Colonic mucosa (tissue), 4 donors: Measurements from ENCODE around the gene ANGPTL7. TPM values are rescaled to one million over a fixed set of nuclear protein-coding genes. Genes with fewer than 3 reads are reported as not detected.

Experiments
- DNase-seq: peaks from one replicate; pipeline ENCODE4 v3.0.0-alpha.2; 2020
- H3K27ac ChIP-seq: fragments of 200-600 bp; one replicate; pipeline ENCODE4 v1.8.0; 2021
- H3K27me3 ChIP-seq: fragments of 200-600 bp; one replicate; pipeline ENCODE4 v1.8.0; 2021
- H3K36me3 ChIP-seq: fragments of 200-600 bp; one replicate; pipeline ENCODE4 v1.8.0; 2021
- H3K4me1 ChIP-seq: fragments of 200-600 bp; one replicate; pipeline ENCODE4 v1.8.0; 2021; ENCODE audit warnings: mild to moderate bottlenecking
- H3K4me3 ChIP-seq: fragments of 200-600 bp; one replicate; pipeline ENCODE4 v1.8.0; 2021
- H3K9ac ChIP-seq, 2 donors: one replicate each; pipeline ENCODE4 v1.7.0; 2013; ENCODE audit warnings: control low read depth in 2 of 2, low read depth in 2 of 2, low read length in 2 of 2
- H3K9me3 ChIP-seq: fragments of 200-600 bp; one replicate; pipeline ENCODE4 v1.8.0; 2021
- intact Hi-C: fragments of 100-400 bp; cut with DNase I; formaldehyde crosslinking; loops from one replicate; pipeline ENCODE4 v1.14.1; 2022
- total RNA-seq, 2 donors: library from RNA; stranded (reverse); fragmentation: NEBNext Ultra II Directional in 1 of 2; extraction: Animal tissue kit (Norgen Biotek cat#: 25700) in 1 of 2; gene quantifications; one replicate each; pipeline ENCODE4 v1.2.1, GENCODE V29; 2021
- TF ChIP-seq, protein P1 (sequence below): fragments of 200-600 bp; IDR thresholded peaks from one replicate; pipeline ENCODE4 v1.8.0; 2022; ENCODE audit warnings: antibody characterized with exemption, mild to moderate bottlenecking
- donor health status: healthy.
- donor health status: DM: no; HTN: no; CAD: no.
- donor health status: DM: no; HTN: no; CAD: no.

The ANGPTL7 gene
- total RNA-seq, 2 donors from 2014 or later = 1.0 TPM; not detected in 1

DNA sequence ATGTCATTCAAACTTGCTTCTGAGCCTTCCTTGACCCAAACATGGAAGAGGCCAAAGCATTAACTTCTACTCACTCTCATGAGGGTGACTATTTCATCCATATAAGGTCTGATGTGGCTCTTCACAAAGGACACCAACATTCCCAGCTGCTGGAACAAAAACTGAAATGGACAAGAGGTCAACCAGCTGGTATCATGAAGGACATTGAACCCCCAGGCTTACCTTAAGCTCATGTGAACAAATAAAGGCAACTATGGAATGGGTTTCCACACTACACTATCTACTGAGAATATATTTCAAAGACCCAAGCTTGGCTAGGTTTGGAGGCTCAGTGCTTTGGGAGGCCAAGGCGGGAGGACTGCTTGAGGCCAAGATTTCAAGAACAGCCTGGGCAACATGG lies 26.9 kb downstream of the ANGPTL7 start:
- Histone ChIP-seq H3K36me3 (peaks cover 23% of the 10 kb centered on the region), H3K9ac (no peak overlapping the region), H3K4me3 (no peak overlapping the region), H3K27me3 (no peaks in the 10 kb centered on the region), H3K4me1 (no peaks in the 10 kb centered on the region), H3K27ac (no peak overlapping the region), H3K9me3 (no peaks in the 10 kb centered on the region)
- intact Hi-C loops = no loop called here
- DNase-seq = no peak
- TF ChIP-seq, protein P1, sequence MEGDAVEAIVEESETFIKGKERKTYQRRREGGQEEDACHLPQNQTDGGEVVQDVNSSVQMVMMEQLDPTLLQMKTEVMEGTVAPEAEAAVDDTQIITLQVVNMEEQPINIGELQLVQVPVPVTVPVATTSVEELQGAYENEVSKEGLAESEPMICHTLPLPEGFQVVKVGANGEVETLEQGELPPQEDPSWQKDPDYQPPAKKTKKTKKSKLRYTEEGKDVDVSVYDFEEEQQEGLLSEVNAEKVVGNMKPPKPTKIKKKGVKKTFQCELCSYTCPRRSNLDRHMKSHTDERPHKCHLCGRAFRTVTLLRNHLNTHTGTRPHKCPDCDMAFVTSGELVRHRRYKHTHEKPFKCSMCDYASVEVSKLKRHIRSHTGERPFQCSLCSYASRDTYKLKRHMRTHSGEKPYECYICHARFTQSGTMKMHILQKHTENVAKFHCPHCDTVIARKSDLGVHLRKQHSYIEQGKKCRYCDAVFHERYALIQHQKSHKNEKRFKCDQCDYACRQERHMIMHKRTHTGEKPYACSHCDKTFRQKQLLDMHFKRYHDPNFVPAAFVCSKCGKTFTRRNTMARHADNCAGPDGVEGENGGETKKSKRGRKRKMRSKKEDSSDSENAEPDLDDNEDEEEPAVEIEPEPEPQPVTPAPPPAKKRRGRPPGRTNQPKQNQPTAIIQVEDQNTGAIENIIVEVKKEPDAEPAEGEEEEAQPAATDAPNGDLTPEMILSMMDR = no peak

- no peak overlapping the region for H3K27ac ChIP-seq
- TF ChIP-seq, protein P1 = no peak
- H3K36me3 ChIP-seq = peaks cover 20% of the 10 kb centered on the region
- H3K27me3 ChIP-seq = no peaks in the 10 kb centered on the region
- no peak overlapping the region for H3K4me3 ChIP-seq
- intact Hi-C loops = no loop called here
- no peaks in the 10 kb centered on the region for H3K4me1 ChIP-seq
- no peak for DNase-seq
- no peak overlapping the region for H3K9ac ChIP-seq
- H3K9me3 ChIP-seq = no peaks in the 10 kb centered on the region
These were observed 38.2 kb downstream of the ANGPTL7 start for GRCh38 chr1:11227106-11228077.

GRCh38 chr1:11229203-11229602 lies 40.0 kb downstream of the ANGPTL7 start:
- TF ChIP-seq, protein P1 = no peak
- Histone ChIP-seq H3K4me3 (no peak overlapping the region), H3K36me3 (peaks cover 20% of the 10 kb centered on the region), H3K4me1 (no peaks in the 10 kb centered on the region), H3K27ac (no peak overlapping the region), H3K27me3 (no peaks in the 10 kb centered on the region), H3K9me3 (no peaks in the 10 kb centered on the region), H3K9ac (no peak overlapping the region)
- intact Hi-C loops = no loop called here
- DNase-seq = no peak

GRCh38 chr1:11233208-11233607 lies 44.1 kb downstream of the ANGPTL7 start:
- Histone ChIP-seq H3K27ac (no peak overlapping the region), H3K27me3 (no peaks in the 10 kb centered on the region), H3K36me3 (peaks cover 20% of the 10 kb centered on the region), H3K4me3 (no peak overlapping the region), H3K9ac (no peak overlapping the region), H3K9me3 (no peaks in the 10 kb centered on the region), H3K4me1 (no peaks in the 10 kb centered on the region)
- TF ChIP-seq, protein P1 = no peak
- intact Hi-C loops = no loop called here
- no peak for DNase-seq

DNA sequence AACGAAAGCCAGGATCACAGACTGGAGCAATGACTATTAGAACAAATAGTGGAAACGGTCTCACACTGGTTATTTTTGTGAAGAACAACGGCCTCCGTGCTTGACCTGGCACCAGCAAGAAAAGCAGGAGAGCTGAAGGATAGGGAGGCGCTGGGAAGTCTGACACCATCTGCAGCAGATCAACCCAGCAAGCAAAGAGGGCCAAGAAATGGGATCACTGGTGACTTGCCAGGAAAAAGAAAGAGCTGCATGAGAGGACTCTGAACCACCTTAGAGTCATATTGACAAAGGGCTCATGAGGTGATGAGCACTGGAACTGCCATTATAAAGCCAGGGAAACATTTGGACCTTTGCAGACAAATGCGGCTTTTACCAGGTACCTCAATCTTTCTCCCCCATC lies 48.2 kb downstream of the ANGPTL7 start:
- no peak for DNase-seq
- H3K27me3 ChIP-seq = no peaks in the 10 kb centered on the region
- TF ChIP-seq, protein P1 = no peak
- intact Hi-C loops = no loop called here
- no peak overlapping the region for H3K4me3 ChIP-seq
- H3K4me1 ChIP-seq = no peaks in the 10 kb centered on the region
- no peaks in the 10 kb centered on the region for H3K9me3 ChIP-seq
- H3K36me3 ChIP-seq = peaks cover 6% of the 10 kb centered on the region
- no peak overlapping the region for H3K27ac ChIP-seq
- no peak overlapping the region for H3K9ac ChIP-seq
